Subcutaneous preadipocyte (primary cell): Measurements from ENCODE around the gene DDX19B. TPM values are rescaled to one million over a fixed set of nuclear protein-coding genes. Genes with fewer than 3 reads are reported as not detected.

Experiments
- small RNA-seq: library from RNA; depleted of rRNA; stranded (forward); fragments of <200 nt; gene quantifications from one replicate; pipeline ENCODE3, GENCODE V24; 2012
- total RNA-seq: library from RNA; depleted of rRNA; stranded (reverse); fragments of >200 nt; gene quantifications from 2 replicates; pipeline ENCODE4 v1.2.3, GENCODE V29; 2012

Gene DDX19B
- total RNA-seq, result 31.6 and 32.6 TPM in 2 replicates

GRCh38 chr16:70298988-70299938 lies at the start of gene DDX19B:
Gene DDX19B, plus strand, starts transcription at chr16:70299186. Its CDS starts 112 bp downstream, at chr16:70299298.

GRCh38 chr16:70251629-70252354 lies 47.2 kb upstream of the DDX19B start, which contains the start of gene EXOSC6:
Gene EXOSC6, minus strand, starts transcription at chr16:70251940. Its CDS starts 40 bp downstream, at chr16:70251900.

GRCh38 chr16:70289229-70290094 lies 9.5 kb upstream of the DDX19B start, which contains the start of gene AARS1:
Gene AARS1, minus strand, starts transcription at chr16:70289506. Its CDS starts 6,743 bp downstream, at chr16:70282763.

Small RNA genes within 50 kb of the gene (small RNA-seq; reads per million reads assigned to genes)
- gene RN7SL279P, result not detected

Other genes with a start within 250 kb of the DDX19B start
- 20.6 and 21.3 TPM in 2 replicates for gene PDPR, start 184.9 kb upstream of the DDX19B start, total RNA-seq
- gene CLEC18C, start 125.4 kb upstream of the DDX19B start, total RNA-seq, result under 0.01 and 0.20 TPM in 2 replicates
- gene EXOSC6, start 47.2 kb upstream of the DDX19B start, total RNA-seq, result 20.2 and 31.7 TPM in 2 replicates
- 67.6 and 97.7 TPM in 2 replicates for gene AARS1, start 9.7 kb upstream of the DDX19B start, total RNA-seq
- 37.5 and 47.1 TPM in 2 replicates for gene DDX19A, start 47.7 kb downstream of the DDX19B start, total RNA-seq
- gene ST3GAL2, start 139.9 kb downstream of the DDX19B start, total RNA-seq, result 22.0 and 28.9 TPM in 2 replicates
- gene FCSK, start 155.4 kb downstream of the DDX19B start, total RNA-seq, result 7.3 and 9.6 TPM in 2 replicates
- gene COG4, start 224.4 kb downstream of the DDX19B start, total RNA-seq, result 45.6 and 62.0 TPM in 2 replicates
- gene SF3B3, start 224.6 kb downstream of the DDX19B start, total RNA-seq, result 154 and 204 TPM in 2 replicates